HK-2 (cell line): Measurements from ENCODE around the gene SSTR5.

Experiments
- DNase-seq: peaks from one replicate; pipeline ENCODE4 v3.0.0-alpha.2; 2018; ENCODE audit not compliant: unreplicated experiment

Gene SSTR5

GRCh38 chr16:1039762-1040161 is 32.8 kb upstream of the SSTR5 start:
- no peak for DNase-seq

GRCh38 chr16:1040346-1040745 is 32.2 kb upstream of the SSTR5 start:
- no peak for DNase-seq

- no peak for DNase-seq
These were observed 30.4 kb upstream of the SSTR5 start for GRCh38 chr16:1042049-1042744.

GRCh38 chr16:1042866-1043265 is 29.7 kb upstream of the SSTR5 start:
- DNase-seq: no peak

GRCh38 chr16:1043881-1044451 is 28.6 kb upstream of the SSTR5 start:
- no peak for DNase-seq

GRCh38 chr16:1044460-1045309 is 27.9 kb upstream of the SSTR5 start:
- DNase-seq: no peak

GRCh38 chr16:1045310-1045992 is 27.1 kb upstream of the SSTR5 start:
- no peak for DNase-seq

- DNase-seq: no peak
These were observed 26.3 kb upstream of the SSTR5 start for GRCh38 chr16:1045993-1046911.

- DNase-seq: no peak
These were observed 25.4 kb upstream of the SSTR5 start for GRCh38 chr16:1047123-1047522.

GRCh38 chr16:1047801-1048200 is 24.7 kb upstream of the SSTR5 start:
- DNase-seq: no peak

- no peak for DNase-seq
These were observed 24.0 kb upstream of the SSTR5 start for GRCh38 chr16:1048442-1049112.

- DNase-seq: no peak
These were observed 23.2 kb upstream of the SSTR5 start for GRCh38 chr16:1049113-1049975.

- DNase-seq: no peak
These were observed 22.6 kb upstream of the SSTR5 start for GRCh38 chr16:1049976-1050247.

GRCh38 chr16:1050516-1050915 is 22.0 kb upstream of the SSTR5 start:
- no peak for DNase-seq

- no peak for DNase-seq
These were observed 21.6 kb upstream of the SSTR5 start for GRCh38 chr16:1050921-1051320.

- no peak for DNase-seq
These were observed 21.1 kb upstream of the SSTR5 start for GRCh38 chr16:1051446-1051845.

GRCh38 chr16:1052721-1053120 is 19.8 kb upstream of the SSTR5 start:
- no peak for DNase-seq

GRCh38 chr16:1053121-1053521 is 19.4 kb upstream of the SSTR5 start:
- no peak for DNase-seq

- DNase-seq: no peak
These were observed 18.7 kb upstream of the SSTR5 start for GRCh38 chr16:1053700-1054368.
